Tibial nerve (tissue), 3 donors: Measurements from ENCODE around the gene CLEC16A.

Experiments used
- CTCF ChIP-seq, 5 experiments: fragments of 200-600 bp in 3 of 5; fragments of 450-650 bp in 2 of 5; sonication (generic) in 3 of 5; IDR thresholded peaks; one replicate each; pipeline ENCODE4 v1.5.1; 2016 to 2019; ENCODE audit warnings: antibody characterized with exemption in 5 of 5, mild to moderate bottlenecking in 3 of 5, moderate library complexity in 2 of 5
- POLR2A ChIP-seq, 2 donors: fragments of 450-650 bp; IDR thresholded peaks; one replicate each; pipeline ENCODE4 v1.6.1; 2017; ENCODE audit warnings: antibody characterized with exemption in 2 of 2, mild to moderate bottlenecking in 2 of 2, moderate library complexity in 2 of 2

DNA sequence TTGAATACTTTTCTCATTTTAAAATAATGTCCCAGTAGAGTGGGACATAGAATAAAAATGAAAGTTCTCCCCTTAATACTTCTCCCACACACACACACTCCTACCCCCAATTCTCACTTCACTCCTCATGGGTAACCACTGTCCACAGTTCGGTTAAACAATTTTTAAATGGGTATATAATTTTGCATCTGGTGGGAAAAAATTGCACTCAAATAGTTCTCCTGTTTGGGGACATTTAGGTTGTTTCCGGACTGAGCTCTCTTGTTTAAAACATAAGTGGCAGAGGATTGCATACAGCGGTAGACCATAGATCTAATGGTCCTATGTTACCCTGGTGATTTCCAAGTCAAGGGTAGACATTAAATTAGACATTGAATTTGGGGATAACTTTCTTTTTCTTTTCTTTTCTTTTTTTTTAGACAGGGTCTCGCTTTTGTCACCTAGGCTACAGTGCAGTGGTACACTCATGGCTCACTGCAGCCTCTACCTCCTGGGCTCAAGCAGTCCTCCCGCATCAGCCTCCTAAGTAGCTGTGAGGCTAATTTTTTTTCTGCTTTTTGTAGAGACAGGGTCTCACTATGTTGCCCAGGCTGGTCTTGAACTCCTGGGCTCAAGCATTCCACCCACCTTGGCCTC lies 173.3 kb downstream of the CLEC16A start:
- TF ChIP-seq CTCF (IDR thresholded peaks at IDR 0.05) (no peak), POLR2A (IDR thresholded peaks at IDR 0.05) (no peak)
